Gastrocnemius medialis (tissue), 4 donors: ENCODE results near the gene CSH1.

ENCODE experiments used
- CTCF ChIP-seq, 5 experiments: fragments of 450-650 bp in 3 of 5; fragments of 200-600 bp in 2 of 5; sonication (generic) in 2 of 5; IDR thresholded peaks in 4 of 5; conservative IDR thresholded peaks in 1 of 5; 1 replicate in 4 of 5; 2 replicates in 1 of 5; pipeline ENCODE4 v1.5.1; 2016 to 2019; ENCODE audit warnings: antibody characterized with exemption in 5 of 5, mild to moderate bottlenecking in 3 of 5, moderate library complexity in 3 of 5
- POLR2A ChIP-seq, 2 donors: fragments of 450-650 bp; IDR thresholded peaks; one replicate each; pipeline ENCODE4 v1.6.1; 2017; ENCODE audit warnings: antibody characterized with exemption in 2 of 2, mild to moderate bottlenecking in 2 of 2, moderate library complexity in 2 of 2

- no peak for TF ChIP-seq CTCF (IDR thresholded peaks at IDR 0.05 in 4 of 5, conservative IDR thresholded peaks at IDR 0.05 in 1 of 5)
- TF ChIP-seq POLR2A (IDR thresholded peaks at IDR 0.05) = no peak
These were observed 21.3 kb upstream of the CSH1 start for GRCh38 chr17:63917646-63918045.
